ENCODE results near the gene SPSB1. TPM values are rescaled to one million over a fixed set of nuclear protein-coding genes. Genes with fewer than 3 reads are reported as not detected.

SPSB1 gene
- total RNA-seq, 1 experiment from 2014 or later = 2.9 TPM

- no peak overlapping the region for H3K18ac ChIP-seq (ENCODE audit: insufficient read length, low read depth, low read length)
- H3K4me1 Mint-ChIP-seq = peaks cover 4 to 5% of the 10 kb centered on the region in 2 experiments; a peak in 1 of 4 replicates
- H3K27ac ChIP-seq (ENCODE audit: insufficient read length, low read depth, low read length) = no peak overlapping the region
- no peak overlapping the region for H2AFZ ChIP-seq (ENCODE audit: low read length)
- H2BK12ac ChIP-seq (ENCODE audit: insufficient read length, low read depth, low read length) = no peak overlapping the region
- TF ChIP-seq, protein P1, sequence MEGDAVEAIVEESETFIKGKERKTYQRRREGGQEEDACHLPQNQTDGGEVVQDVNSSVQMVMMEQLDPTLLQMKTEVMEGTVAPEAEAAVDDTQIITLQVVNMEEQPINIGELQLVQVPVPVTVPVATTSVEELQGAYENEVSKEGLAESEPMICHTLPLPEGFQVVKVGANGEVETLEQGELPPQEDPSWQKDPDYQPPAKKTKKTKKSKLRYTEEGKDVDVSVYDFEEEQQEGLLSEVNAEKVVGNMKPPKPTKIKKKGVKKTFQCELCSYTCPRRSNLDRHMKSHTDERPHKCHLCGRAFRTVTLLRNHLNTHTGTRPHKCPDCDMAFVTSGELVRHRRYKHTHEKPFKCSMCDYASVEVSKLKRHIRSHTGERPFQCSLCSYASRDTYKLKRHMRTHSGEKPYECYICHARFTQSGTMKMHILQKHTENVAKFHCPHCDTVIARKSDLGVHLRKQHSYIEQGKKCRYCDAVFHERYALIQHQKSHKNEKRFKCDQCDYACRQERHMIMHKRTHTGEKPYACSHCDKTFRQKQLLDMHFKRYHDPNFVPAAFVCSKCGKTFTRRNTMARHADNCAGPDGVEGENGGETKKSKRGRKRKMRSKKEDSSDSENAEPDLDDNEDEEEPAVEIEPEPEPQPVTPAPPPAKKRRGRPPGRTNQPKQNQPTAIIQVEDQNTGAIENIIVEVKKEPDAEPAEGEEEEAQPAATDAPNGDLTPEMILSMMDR (conservative IDR thresholded peaks at IDR 0.05) = no peak
- H3K36me3 Mint-ChIP-seq (ENCODE audit: insufficient read depth in 1 of 3, low read depth in 3 of 3) = peaks cover 0 to 2% (median 0%) of the 10 kb centered on the region in 3 experiments; a peak in 1 of 7 replicates
- H3K9me3 Mint-ChIP-seq = peaks cover 0 to 3% of the 10 kb centered on the region in 2 experiments; a peak in 2 of 5 replicates
- H3K9me3 ChIP-seq (ENCODE audit: control insufficient read depth, low read depth, low read length) = no peaks in the 10 kb centered on the region
- no peaks in the 10 kb centered on the region for H3K27me3 ChIP-seq (ENCODE audit: insufficient read depth, low read length)
- H3K79me2 ChIP-seq (ENCODE audit: insufficient read depth, low read length) = no peaks in the 10 kb centered on the region
- no peak overlapping the region for H3K9ac ChIP-seq (ENCODE audit: extremely low read depth, insufficient read length, low read length)
- no peaks in the 10 kb centered on the region for H3K4me1 ChIP-seq (ENCODE audit: insufficient read depth, low read length)
- H4K8ac ChIP-seq (replicated peaks; ENCODE audit: insufficient read length, low read depth, low read length) = no peak overlapping the region
- H3K4ac ChIP-seq (ENCODE audit: low read depth, low read length) = no peak overlapping the region
- H2BK20ac ChIP-seq (ENCODE audit: low read depth, low read length, poor library complexity, severe bottlenecking) = no peak overlapping the region
- WGBS (ENCODE audit: extremely low coverage, insufficient read length, low lambda C conversion rate) = no CpG with 5 or more reads among the region's 7 CpGs
- H3T11ph ChIP-seq (ENCODE audit: low read length) = no peak overlapping the region
- H2BK15ac ChIP-seq (ENCODE audit: low read depth, low read length) = no peak overlapping the region
- no peak overlapping the region for H3K4me2 ChIP-seq (ENCODE audit: insufficient read depth, insufficient read length, low read length)
- H3K56ac ChIP-seq (ENCODE audit: insufficient read length, low read depth, low read length) = no peak overlapping the region
- H2BK5ac ChIP-seq (ENCODE audit: insufficient read length, low read length) = no peak overlapping the region
- no peaks in the 10 kb centered on the region for H3K27me3 Mint-ChIP-seq (ENCODE audit: low read depth)
- H3K23ac ChIP-seq (ENCODE audit: insufficient read length, low read depth, low read length) = no peak overlapping the region
- no peaks in the 10 kb centered on the region for H3K79me1 ChIP-seq (ENCODE audit: insufficient read depth, low read depth, low read length, poor library complexity, severe bottlenecking)
- no peak for DNase-seq
- H4K91ac ChIP-seq (ENCODE audit: insufficient read length, low read depth, low read length) = no peak overlapping the region
- no peaks in the 10 kb centered on the region for H4K20me1 ChIP-seq (ENCODE audit: control insufficient read depth, insufficient read depth, insufficient read length)
- no peak overlapping the region for H3K4me3 Mint-ChIP-seq
- no peak overlapping the region for H2AK5ac ChIP-seq (ENCODE audit: insufficient read length, low read length)
- H4K5ac ChIP-seq (ENCODE audit: insufficient read length, low read depth, low read length) = no peak overlapping the region
- H2BK120ac ChIP-seq (ENCODE audit: low read depth, low read length, poor library complexity, severe bottlenecking) = no peak overlapping the region
- H3K14ac ChIP-seq (ENCODE audit: insufficient read depth, low read length) = no peak overlapping the region
- H3K27ac Mint-ChIP-seq = no peak overlapping the region; a peak in 1 of 7 replicates
- H3K23me2 ChIP-seq (ENCODE audit: insufficient read length, low read depth, low read length, poor library complexity, severe bottlenecking) = no peaks in the 10 kb centered on the region
Measured at GRCh38 chr1:9406111-9406510, 113.4 kb downstream of the SPSB1 start.

All from H9 (cell line).